CD4-positive, alpha-beta T cell treated with Interferon gamma for 1 hour (primary cell): ENCODE data around the gene NME7.
"Not testable (repeated sequence)": the region's sequence is repeated elsewhere in the genome, so short reads cannot be mapped to it uniquely, and the experiment has no call there.

Experiments
- DNase-seq: peaks from one replicate; pipeline ENCODE4 v3.0.0-alpha.2; 2020

NME7 gene

DNA sequence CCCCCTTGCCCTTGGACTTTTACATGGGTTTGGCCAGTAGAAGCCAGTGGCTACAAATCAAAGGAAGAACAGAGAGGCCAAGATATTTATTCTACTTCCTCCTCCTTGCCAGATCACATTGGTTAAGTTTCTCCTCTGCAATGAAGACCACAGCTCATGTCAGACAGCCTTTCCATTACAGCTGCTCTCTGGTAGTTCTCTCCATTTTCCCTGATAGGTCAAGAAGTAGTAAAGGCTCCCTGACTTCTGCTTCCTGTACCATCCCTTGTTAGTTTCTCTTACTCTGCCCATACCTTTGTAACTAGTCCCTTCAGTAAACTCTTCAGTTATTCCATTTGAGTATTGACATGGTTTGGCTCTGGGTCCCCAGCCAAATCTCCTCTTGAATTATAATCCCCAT is 27.8 kb downstream of the NME7 start:
- no peak for DNase-seq

DNA sequence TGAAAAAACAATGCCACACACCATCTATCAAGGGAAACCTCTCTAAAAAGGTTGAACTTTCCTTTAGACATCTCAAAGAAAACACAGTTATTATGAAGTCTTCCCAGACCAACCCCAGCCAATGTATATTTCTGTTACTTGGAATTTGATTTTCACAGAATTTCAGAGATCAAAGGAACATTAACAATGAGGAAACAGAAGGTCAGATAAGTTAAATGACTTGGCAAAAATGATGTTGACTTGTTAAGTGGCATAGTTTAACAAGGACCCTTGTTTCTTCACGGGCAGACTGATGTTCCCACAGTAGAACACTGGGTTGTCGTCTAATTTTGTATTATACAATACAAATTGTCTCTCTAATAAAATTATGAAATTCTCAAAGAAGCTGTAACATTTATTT is 29.0 kb downstream of the NME7 start:
- no peak for DNase-seq

DNA sequence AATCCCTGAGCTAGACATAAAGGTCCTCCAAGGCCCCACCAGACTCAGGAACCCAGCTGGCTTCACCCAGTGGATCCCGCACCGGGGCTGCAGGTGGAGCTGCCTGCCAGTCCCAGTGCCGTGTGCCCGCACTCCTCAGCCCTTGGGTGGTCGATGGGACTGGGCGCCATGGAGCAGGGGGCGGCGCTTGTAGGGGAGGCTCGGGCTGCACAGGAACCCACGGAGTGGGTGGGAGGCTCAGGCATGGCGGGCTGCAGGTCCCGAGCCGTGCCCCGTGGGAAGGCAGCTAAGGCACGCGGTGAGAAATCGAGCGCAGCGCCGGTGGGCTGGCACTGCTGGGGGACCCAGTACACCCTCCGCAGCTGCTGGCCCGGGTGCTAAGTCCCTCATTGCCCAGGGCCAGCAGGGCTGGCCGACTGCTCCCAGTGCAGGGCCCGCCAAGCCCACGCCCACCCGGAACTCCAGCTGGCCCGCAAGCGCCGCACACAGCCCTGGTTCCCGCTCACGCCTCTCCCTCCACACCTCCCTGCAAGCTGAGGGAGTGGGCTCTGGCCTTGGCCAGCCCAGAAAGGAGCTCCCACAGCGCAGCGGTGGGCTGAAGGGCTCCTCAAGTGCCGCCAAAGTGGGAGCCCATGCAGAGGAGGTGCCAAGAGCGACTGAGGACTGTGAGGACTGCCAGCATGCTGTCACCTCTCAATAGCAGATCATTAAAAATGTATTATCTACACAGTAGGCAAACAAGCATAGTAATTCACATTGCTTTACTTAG is 30.5 kb downstream of the NME7 start:
- DNase-seq, result not testable (repeated sequence)

DNA sequence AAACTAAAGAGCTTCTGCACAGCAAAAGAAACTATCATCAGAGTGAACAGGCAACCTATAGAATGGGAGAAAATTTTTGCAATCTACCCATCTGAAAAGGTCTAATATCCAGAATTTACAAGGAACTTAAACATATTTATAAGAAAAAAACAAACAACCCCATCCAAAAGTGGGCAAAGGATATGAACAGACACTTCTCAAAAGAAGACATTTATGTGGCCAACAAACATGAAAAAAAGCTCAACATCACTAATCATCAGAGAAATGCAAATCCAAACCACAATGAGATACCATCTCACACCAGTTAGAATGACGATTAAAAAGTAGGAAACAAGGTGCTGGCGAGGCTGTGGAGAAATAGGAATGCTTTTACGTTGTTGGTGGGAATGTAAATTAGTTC is 32.9 kb downstream of the NME7 start:
- DNase-seq, result not testable (repeated sequence)

DNA sequence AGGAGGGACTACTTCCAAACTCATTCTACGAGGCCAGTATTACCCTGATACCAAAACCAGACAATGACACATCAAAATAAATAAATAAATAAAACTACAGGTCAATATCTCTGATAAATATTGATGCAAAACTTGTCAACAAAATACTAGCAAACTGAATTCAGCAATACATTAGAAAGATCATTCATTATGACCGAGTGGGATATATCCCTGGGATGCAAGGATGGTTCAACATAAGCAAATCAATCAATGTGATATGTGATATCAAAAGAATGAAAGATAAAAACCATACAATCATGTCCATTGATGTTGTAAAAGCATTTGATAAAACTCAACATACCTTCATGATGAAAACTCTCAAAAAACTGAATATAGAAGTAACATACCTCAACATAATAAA is 36.7 kb downstream of the NME7 start:
- DNase-seq, result no peak

DNA sequence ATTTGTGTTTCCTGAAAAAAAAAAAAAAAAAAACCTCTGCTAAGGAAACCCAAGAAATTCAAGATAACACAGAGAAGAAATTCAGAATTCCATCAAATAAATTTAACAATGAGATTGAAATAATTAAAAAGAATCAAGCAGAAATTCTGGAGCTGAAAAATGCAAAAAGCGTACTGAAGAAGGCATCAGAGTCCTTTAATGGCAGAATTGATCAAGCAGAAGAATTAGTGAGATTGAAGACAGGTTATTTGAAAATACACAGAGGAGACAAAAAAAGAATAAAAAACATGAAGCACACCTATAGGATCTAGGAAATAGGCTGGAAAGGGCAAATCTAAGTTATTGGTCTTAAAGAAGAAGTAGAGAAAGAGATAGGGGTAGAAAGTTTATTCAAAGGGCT is 38.2 kb downstream of the NME7 start:
- DNase-seq, result no peak

DNA sequence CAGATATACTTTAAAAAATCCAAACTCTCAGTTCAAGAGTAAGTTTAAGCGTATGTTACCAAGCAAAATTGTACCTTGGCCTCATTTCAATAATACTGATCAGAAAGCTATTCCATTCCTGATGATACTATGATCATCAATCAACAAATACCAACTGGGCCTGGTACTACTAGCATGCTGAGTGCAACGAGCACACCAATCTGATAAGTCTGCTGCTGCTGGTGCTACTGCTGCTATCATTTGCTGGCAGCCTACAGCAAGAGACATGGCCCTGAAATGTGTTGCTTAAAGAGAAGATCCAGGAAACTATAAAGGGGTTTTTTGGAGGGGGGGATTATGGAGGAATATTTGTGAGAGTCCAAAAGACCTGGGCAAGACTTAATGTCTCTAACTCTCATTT is 39.7 kb downstream of the NME7 start:
- DNase-seq, result no peak

DNA sequence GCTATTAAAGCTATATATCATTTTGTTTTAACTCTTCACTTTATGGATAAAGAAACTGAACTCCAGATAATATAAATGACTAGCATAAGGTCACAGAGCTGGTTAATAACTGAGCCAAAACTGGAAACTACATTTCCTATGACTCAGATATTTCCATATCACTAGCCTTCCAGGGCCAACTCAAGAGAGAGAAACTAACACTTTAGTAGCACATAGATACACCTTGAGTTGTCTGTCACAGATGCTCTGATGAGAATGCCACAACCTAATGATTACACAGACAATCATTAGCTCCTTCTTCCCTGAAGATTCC is 40.7 kb downstream of the NME7 start:
- DNase-seq, result no peak

DNA sequence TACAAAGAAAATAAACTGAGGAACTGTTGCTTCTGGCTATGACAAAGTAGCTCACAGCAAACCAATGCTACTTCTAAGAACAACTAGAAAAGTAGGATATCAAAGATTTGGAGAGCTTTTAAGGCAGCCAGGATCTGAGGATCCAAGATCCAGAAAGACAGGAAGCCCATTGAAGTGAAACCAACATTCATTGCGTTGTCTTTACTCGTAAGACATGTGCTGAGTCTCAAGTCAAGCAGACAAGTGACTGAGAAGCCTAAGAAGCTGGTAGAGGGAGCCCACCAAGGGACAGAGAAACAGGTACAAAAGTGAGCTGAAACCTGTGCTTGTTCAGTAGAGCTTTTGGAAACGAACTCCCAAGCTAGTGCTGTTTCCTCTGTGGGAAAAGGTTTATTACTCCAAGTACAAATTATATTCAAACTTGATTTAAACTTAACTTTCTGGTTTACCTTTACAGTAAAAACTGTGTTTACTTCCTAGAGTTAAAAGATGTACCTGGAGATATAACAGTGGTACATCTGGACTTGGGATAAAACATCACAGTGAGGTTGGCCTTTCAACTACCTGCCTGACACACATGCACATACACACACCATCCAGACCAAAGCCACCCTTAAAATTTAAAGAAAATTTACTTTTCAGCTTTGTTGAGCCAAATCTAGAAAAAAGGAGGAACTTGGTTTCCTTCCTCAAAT is 41.2 kb downstream of the NME7 start:
- no peak for DNase-seq

DNA sequence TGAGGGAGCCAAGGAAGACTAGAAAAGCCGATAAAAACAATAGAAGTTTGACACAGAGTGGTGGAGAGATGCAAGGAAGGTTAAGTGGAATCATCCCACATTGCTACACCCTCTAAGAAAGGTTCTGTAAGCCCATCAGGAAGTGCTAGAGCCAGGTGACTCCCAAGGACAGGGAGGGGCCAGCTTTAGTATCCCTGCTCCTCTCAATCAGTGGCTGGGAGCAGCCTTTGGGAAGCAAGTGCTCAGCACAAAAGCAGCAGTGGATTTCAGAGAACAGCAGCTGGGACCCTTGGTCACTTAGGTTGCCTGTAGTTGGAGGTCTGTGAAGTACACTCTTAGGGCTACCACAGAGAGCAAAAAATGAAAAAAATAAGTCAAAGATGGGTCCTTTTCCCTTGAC is 42.5 kb downstream of the NME7 start:
- no peak for DNase-seq

DNA sequence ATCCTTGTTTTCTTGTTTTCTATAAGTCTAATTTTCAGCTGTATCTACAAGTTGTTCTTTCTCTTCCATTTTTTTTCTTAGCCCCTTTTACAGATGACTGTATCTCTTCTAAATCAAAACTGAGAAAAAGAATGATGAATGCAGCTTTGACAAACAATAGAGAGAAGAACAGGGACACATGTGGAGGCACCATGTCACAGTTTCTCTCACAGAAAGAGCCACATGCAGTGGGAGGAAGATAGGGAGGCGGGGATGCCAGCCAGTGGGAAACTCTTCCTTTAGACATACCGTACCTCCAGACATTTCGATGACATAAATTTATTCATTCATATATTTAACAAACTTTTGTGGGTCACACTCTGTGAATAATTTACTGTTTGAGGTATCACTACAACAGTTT is 45.5 kb downstream of the NME7 start:
- no peak for DNase-seq

DNA sequence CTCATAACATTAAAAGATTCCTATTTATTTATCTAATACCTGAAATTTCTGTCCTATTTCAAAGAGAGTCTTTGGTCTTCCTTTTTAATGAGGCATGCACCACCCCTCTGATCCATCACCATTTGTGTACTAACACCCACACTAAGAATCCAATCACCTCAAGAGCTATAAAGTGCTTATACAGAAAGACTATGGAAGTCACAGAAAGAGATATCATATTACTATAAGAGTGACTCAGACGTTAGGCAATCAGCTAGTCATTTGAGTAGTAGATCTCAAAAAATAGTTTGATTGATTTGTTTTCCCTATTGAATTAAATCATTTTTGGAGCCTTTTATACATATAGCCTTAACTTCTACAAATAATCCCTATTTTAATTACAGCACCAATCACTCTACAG is 46.1 kb downstream of the NME7 start:
- no peak for DNase-seq

DNA sequence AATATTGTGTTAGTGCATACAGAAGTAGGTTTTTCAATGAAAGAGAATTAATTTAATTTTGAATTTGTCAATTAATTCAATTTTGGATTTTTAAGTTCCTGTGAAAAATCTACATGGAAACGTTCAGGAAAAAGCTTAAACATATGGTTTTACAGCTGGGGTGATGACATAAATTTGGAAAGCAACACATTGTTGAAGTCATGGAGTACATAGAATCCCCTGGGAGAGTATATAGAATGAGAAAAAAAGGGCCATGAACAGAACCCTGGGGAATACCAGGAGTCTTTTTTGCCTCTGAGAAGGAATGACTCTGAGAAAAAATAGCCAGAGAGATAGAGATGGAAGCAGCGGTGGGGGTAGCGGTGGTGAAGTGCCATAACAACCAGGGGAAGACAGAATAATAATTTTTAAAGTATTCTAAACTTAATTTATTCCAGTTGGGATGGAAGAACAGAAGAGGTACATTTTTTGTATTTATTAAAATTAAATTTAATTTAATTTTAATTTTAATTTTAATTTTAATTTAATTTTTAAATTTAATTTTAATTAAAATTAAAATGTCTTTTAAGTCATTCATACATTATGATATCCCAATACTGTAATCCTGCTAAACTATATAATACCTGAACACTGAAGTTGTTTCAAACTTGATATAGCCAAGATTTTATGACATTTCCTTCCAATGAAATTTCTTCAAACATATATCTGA is 48.9 kb downstream of the NME7 start:
- no peak for DNase-seq

DNA sequence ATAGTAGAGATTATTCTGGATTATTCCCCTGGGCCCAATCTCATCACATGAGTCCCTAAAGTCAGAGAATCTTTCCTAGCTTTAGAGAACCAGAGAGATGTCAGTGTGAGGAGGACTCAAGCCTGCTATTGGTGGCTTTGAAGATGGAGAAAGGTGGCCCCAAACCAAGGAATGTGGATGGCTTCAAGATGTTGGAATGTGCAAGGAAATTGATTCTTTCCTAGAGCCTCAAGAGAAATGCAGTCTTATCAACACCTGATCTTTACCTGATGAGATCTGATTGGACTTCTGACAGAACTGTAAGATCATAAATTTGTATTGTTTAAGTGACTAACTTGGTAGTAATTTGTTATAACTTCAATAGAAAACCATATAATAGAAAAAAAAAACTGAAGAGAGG is 51.0 kb downstream of the NME7 start:
- DNase-seq, result no peak

DNA sequence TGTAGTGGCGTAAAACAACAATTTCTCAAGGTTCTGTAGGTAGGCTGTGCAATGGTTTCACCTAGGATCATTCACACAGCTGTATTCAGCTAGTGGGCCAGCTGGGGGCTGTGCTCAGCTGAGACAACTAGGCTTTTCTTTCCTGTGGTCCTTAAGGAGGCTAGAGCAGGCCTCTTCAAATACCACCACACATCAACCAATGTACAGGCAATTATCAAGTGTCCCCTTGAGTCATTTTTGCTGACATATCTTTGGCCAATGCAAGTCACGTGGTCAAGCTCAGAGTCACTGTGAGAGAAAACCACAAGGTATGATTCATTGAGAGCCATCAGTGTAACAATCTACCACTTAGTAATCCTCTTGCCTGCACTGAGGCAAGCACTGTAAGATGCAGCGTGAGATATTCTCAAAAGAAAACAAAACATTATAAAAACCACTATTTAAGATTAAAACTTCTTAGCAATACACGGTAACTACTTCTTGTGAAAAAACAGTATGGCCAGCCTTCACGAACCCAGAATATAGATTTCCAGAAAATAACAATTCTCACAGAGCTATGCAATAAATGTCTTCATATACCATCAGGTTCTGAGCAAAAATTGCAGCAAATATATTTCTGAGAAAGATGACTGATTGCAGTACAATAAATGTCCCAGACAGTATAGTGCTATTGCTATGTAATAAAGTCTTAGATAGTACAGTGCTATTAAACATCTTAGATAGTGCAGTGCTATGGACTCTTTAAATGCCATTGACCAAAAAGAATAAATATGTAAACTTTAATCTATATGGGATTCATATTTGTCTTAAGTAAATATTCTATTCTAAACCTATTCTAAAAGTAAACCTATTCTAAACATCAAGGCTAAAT is 55.3 kb downstream of the NME7 start:
- peak; percentile 22 for DNase-seq

DNA sequence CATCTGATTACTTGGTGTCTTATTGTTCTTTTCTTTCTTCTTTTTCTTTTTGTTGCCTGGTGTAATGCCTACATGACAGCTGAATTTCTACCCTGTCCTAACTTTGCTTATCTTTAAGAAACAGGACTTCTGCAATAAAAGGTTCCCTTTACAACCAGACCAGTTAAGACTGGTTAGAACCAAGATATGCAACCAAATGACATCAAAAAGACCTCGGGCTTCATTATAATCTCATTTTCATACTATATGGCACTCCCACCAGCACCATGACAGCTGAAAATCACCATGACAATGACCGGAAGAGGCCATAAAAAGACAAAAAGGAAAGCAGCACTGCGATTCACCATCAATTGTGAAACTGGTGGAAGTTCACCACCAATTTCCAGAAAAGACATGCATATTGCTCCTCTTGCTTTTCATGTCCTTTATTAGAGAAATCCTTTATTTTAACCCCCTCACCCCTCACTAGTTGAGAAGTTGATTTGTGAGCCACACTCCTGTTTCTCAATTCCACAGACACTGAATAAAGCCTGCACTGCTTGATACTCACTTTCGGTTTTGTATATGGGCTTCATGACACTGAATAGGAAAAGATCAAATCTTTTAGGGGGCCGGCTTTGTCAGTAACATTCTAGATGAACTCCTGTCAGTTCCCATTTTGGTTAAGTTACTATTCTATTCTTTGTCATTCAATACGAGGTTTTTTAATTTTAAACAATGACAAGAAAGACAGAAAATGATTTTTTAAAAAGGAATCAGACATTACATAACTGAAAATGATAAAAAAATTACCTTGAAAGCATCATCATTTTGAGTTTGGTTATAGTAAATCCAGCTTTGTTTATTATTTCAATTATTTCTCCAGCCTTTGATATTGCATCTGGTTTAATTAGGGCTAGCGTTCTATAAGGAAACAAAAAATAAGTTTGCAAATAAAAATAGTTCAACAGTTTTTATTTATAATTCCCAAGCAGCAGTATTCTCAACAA is 58.1 kb downstream of the NME7 start:
- DNase-seq, result no peak

DNA sequence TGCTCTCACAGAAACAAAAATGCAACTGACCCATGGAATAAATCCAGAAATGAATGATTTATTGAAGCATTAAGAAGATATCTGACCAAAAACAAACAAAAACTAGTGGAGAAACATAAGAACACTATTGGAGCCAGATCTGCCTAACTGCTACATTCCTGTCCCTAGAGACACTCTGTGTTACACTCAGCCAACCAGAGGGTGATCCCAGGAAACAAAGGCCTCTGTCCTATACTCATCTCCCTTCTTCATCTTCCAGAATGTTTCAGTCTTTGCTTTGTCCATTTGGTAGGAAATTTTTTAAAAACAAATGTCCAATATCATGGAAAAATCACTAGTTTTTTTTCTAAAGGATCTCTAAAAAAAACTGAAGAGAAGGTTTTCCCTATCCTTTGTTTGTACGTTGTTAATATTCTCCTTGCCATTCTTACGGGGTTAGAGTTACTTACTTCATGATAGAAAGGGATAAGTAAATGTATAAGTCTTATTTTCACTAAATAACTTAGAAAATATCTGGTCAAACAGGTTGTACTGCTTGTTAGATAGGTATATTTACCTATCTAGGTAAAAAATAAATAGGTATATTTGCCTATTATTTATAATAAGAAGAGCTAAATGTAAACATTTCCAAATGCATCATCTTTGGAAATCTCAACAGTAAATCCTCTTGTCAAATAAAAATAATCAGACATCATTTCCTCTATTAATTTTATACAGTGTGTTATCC is 59.1 kb downstream of the NME7 start:
- DNase-seq, result no peak

DNA sequence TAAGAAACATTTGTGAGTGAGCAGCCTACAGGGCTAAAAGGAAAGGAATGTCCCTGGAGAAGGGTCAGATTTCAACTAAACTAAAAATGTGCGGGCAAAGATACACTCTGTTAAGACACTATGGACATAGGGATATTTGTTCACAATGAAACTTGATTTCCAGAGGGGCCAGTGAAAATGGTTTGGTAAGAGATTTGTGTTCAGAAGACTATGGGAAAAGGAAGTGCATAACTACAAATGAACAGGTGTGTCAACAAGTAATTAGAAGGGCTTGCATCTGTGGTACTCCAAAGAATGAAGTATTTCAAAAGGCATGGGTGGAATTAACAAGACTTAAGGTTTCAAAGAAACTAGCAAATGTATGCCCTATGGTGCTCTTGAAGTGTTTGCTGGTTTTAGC is 60.4 kb downstream of the NME7 start:
- no peak for DNase-seq

DNA sequence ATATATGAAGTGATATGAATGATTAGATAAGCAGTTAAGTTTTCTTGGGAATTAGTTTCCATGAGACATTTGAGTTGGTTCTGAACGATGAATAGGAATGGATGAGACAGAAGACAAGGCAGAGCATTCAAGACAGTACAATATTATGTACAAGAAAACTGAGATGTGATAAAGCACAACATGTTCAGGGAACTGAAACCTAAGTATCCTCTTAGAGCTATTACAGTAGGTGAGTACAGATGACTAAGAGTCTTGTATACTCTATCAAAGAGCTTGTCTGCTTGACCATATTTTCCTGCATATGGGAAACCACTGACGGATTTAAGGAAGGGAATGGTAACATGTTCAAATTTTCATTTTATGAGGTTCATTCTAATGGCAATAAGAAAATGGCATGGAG is 61.6 kb downstream of the NME7 start:
- DNase-seq, result no peak

DNA sequence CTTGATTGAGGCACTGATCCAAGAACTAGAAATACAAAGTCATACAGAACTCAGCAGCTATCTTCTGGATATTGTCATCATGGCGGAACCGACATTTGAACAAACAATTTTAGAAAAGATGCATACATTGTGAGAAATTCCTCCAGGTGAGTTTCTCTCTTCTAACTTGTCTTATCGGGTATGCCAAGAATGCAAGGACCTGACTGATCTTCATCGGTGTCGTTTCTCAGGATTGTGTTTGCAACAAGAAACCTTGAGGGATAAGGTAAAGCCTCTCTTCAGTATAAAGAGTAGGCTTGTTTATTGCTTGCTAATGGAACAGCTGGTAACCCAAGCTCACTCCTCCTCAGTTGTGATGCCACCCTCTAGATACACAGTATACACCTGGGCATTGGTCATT is 62.2 kb downstream of the NME7 start:
- no peak for DNase-seq

DNA sequence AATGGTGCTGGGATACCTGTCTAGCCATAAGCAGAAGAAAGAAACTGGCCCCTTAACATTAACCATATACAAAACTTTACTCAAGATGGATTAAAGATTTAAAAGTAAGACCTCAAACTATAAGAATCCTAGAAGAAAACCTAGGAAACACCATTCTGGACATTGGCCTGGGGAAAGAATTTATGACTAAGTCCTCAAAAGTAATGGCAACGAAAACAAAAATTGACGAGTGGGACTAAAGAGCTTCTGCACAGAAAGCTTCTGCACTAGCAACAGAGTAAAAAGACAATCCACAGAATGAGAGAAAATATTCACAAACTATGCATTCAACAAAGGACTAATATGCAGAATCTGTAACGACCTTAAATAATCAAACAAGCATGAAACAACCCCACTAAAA is 66.7 kb downstream of the NME7 start:
- no peak for DNase-seq
